H54 (cell line): Measurements from ENCODE around the gene RASIP1.
"Not testable (repeated sequence)": the region's sequence is repeated elsewhere in the genome, so short reads cannot be mapped to it uniquely, and the experiment has no call there.

Experiments
- DNase-seq: peaks from one replicate; pipeline ENCODE4 v3.0.0; 2011; ENCODE audit warnings: low spot score, mixed read lengths; ENCODE audit not compliant: insufficient read length
- FAIRE-seq: peaks from 3 replicates; lab custom pipeline; 2011; peaks lifted over from hg19 to GRCh38; lab: Jason Lieb, UNC
- POLR2A ChIP-seq: IDR thresholded peaks from 2 replicates; pipeline ENCODE4 v1.6.1; 2011; ENCODE audit warnings: low read depth, mild to moderate bottlenecking, low read length

The RASIP1 gene

GRCh38 chr19:48714759-48715675, 25.4 kb downstream of the RASIP1 start:
- TF ChIP-seq POLR2A = no peak
- FAIRE-seq (no peak), DNase-seq (no peak)

GRCh38 chr19:48713864-48714755, 26.3 kb downstream of the RASIP1 start:
- DNase-seq = peak; percentile 93
- FAIRE-seq = peak; percentile 86
- peak; percentile 44; the same call in 1 of the 2 replicates for TF ChIP-seq POLR2A

GRCh38 chr19:48713041-48713863, 27.2 kb downstream of the RASIP1 start:
- no peak for DNase-seq
- TF ChIP-seq POLR2A = no peak
- FAIRE-seq = no peak

- FAIRE-seq = no peak
- no peak for TF ChIP-seq POLR2A
- DNase-seq = no peak
Observed at GRCh38 chr19:48711106-48711662, 29.2 kb downstream of the RASIP1 start.

GRCh38 chr19:48708471-48708870, 31.9 kb downstream of the RASIP1 start:
- DNase-seq = no peak
- no peak for TF ChIP-seq POLR2A
- FAIRE-seq = no peak

GRCh38 chr19:48705431-48705830, 35.0 kb downstream of the RASIP1 start:
- no peak for TF ChIP-seq POLR2A
- FAIRE-seq (no peak), DNase-seq (no peak)

- no peak for FAIRE-seq
- no peak for DNase-seq
- no peak for TF ChIP-seq POLR2A
Observed at GRCh38 chr19:48703316-48703715, 37.1 kb downstream of the RASIP1 start.

- TF ChIP-seq POLR2A = no peak
- DNase-seq (no peak), FAIRE-seq (no peak)
Observed at GRCh38 chr19:48702701-48703100, 37.7 kb downstream of the RASIP1 start.

- TF ChIP-seq POLR2A = no peak
- peak; percentile 65 for DNase-seq
- FAIRE-seq = peak; percentile 83
Observed at GRCh38 chr19:48698046-48698445, 42.4 kb downstream of the RASIP1 start.

GRCh38 chr19:48696353-48697010, 43.9 kb downstream of the RASIP1 start:
- DNase-seq (no peak), FAIRE-seq (no peak)
- no peak for TF ChIP-seq POLR2A

- TF ChIP-seq POLR2A = no peak
- DNase-seq (no peak), FAIRE-seq (no peak)
Observed at GRCh38 chr19:48695743-48696352, 44.6 kb downstream of the RASIP1 start, which contains the start of gene FUT2. FUT2 (plus strand) TSS chr19:48695971; CDS start chr19:48702957, 6,986 bp downstream.

- FAIRE-seq, DNase-seq: not testable (repeated sequence)
Observed at GRCh38 chr19:48693629-48694028, 46.8 kb downstream of the RASIP1 start.
